EH (cell line): ENCODE data around the gene CBL.
"Not testable (repeated sequence)": the region's sequence is repeated elsewhere in the genome, so short reads cannot be mapped to it uniquely, and the experiment has no call there.

Source experiments
- DNase-seq: peaks from one replicate; pipeline ENCODE4 v3.0.0-alpha.2; 2015; ENCODE audit warnings: low read depth

Gene CBL

GRCh38 chr11:119205574-119206510 lies at the start of gene CBL:
CBL (plus strand) TSS chr11:119206339; CDS start chr11:119206418, 79 bp downstream.
- peak; percentile 90 for DNase-seq

DNA sequence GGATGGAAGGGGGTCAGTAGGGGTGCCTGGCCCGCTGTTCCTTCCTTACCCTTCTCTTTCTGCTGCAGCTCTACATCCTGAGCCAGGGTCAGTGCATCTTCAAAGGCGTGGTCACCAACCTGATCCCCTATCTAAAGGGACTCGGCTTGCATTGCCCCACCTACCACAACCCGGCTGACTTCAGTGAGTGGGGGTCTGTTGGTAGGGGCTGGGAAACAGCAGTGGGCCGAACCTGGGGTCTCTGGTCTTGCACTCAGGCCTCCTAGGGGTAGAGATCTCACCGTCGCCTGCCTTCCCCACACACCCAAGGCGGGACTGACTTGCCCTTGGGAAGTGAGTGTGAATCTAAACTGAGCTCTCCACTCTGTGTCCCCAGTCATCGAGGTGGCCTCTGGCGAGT lies 49.6 kb upstream of the CBL start:
- no peak for DNase-seq

GRCh38 chr11:119157063-119157462 lies 49.1 kb upstream of the CBL start:
- DNase-seq, result no peak

- DNase-seq, result no peak
Measured at GRCh38 chr11:119158467-119158866, 47.7 kb upstream of the CBL start.

- no peak for DNase-seq
Measured at GRCh38 chr11:119160151-119160550, 46.0 kb upstream of the CBL start.

DNA sequence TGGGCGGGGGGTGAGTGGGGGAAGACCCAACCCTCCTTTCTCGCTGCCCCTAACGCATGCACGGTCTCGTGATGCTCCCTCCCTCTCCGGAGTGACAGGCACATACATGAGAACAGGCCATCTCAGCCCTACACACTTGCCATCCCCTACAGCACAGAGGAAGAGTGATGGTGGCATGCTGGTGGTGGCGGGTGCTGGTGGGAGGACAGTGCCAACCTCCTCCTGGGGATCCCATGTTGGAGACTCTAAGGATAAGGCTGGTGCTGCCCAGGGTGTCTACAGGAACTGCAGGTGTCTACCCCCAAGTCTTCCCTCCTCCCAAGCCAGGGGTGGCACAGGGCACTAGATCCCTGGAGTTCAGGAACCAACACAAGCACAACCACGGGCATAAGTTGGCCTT lies 44.3 kb upstream of the CBL start:
- DNase-seq, result no peak

- DNase-seq, result peak; percentile 75
Measured at GRCh38 chr11:119166368-119167076, 39.6 kb upstream of the CBL start.

DNA sequence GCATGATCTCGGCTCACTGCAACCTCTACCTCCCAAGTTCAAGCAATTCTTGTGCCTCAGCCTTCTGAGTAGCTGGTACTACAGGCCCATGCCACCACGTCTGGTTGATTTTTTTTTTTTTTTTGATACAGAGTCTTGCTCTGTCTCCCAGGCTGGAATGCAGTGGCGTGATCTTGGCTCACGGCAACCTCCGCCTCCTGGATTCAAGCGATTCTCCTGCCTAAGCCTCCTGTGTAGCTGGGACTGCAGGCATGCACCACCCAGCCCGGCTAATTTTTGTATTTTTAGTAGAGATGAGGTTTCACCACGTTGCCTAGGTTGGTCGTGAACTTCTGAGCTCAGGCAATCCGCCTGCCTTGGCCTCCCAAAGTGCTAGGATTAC lies 39.1 kb upstream of the CBL start:
- not testable (repeated sequence) for DNase-seq

DNA sequence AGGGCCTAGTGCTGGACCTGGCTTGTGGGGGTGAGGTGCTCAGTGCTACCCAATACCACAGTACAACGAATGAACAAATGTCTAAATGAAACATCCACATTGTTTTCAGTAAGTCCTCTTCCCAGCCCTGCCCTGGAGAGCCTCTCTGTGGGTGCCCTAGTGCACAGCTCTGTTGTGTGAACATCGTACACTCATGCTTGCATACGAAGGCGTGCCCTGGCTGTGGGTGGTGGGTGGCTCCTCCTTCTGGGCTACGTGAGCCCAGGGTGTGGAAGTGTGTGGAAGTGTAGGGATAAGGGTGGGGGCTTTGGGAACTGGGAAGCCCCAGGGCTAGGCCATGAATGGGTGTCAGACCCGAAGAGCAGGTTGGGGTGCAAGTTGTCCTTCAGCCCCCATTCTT lies 38.2 kb upstream of the CBL start:
- no peak for DNase-seq

- peak; percentile 86 for DNase-seq
Measured at GRCh38 chr11:119168471-119169281, 37.5 kb upstream of the CBL start, which contains the start of gene NLRX1. NLRX1 (plus strand) TSS chr11:119168725; CDS start chr11:119171404, 2,679 bp downstream.

DNA sequence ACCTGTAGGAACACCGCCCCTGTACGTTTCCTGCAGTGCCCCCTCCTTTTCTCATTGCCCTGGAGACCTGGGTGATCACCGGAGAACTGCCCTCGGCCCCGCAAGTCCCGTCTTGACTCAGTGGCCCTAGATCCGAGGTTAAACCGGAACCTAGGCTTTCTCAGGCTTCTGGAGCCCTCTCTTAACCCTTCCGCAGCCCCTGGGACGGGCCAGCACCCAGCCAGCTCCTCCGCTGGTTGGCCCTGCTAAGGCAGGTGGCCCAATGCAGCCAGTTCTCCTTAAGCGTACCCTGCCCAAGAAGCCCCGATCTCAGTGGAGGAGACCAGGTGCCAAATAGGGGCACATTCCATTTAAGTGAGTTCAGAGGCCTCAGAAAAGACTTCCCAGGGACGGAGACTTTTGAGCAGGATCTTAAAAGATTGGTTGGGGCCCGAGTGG lies 36.8 kb upstream of the CBL start:
- DNase-seq, result peak; percentile 65

DNA sequence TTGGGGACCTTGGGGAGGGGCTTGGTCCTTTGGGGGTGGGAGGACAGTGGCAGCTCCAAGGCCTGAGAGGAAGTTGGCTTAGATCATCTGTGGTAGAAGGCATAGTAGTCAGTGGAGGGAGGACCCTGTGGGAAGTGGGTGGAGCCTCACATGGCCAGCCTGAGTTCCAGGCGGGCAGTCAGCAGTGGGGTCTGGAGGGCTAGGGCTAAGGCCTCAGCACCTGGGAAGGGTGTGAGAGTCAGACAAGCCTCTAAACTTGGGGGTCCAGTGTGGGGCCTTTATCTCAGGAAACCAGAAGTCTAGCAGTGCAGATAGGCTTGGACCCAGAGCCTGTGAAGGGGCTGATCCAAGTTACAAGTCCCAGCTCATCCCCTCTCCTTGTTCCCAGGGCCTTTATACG lies 33.6 kb upstream of the CBL start:
- DNase-seq, result peak; percentile 36

DNA sequence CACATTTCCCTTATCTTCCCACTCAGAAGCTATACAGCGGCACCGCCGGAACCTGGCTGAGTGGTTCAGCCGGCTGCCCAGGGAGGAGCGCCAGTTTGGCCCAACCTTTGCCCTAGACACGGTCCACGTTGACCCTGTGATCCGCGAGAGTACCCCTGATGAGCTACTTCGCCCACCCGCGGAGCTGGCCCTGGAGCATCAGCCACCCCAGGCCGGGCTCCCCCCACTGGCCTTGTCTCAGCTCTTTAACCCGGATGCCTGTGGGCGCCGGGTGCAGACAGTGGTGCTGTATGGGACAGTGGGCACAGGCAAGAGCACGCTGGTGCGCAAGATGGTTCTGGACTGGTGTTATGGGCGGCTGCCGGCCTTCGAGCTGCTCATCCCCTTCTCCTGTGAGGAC lies 32.7 kb upstream of the CBL start:
- DNase-seq, result no peak

GRCh38 chr11:119175493-119176077 lies 30.6 kb upstream of the CBL start:
- peak; percentile 48 for DNase-seq

DNA sequence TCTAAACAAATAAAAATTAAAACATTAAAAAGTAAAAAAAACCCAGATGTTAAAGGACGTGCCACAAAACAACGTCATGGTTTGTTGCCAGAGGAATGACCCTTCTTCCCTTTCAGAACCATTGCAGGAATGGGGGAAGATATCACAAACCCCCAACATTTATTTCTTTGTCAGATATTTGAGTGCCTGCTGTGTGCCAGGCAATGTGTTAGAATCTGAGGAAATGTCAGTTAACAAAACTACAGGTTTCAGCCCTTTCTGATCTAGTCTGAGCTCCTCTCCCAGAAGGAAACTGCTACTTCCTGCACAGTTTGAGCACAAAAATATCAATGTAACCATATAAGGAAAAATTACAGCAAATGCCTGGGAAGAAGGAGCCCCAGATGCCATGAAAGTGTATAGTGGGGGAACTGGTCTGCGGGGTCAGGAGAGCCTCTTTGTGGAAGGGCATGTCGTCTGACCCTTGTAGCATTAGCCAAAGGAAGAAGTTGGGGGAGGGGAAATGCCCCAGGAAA lies 27.9 kb upstream of the CBL start:
- peak; percentile 48 for DNase-seq

DNA sequence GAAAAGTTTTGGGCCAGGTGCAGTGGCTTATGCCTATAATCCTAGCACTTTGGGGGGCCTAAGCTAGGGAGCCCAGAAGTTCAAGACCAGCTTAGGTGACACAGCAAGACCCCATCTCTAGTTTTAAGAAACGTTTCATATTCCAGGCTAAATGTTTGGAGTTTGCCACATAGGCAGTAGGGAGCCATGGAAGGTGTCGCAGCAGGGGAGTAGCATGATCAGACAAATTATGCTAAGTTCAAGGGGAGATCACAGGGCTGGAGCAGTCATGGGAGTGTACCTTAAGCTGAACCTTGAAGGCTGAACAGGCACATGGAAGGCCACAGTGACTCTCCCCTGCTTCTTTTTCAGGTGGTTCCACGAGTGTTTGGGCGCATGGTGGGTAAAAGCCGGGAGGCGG lies 26.8 kb upstream of the CBL start:
- DNase-seq, result no peak

DNA sequence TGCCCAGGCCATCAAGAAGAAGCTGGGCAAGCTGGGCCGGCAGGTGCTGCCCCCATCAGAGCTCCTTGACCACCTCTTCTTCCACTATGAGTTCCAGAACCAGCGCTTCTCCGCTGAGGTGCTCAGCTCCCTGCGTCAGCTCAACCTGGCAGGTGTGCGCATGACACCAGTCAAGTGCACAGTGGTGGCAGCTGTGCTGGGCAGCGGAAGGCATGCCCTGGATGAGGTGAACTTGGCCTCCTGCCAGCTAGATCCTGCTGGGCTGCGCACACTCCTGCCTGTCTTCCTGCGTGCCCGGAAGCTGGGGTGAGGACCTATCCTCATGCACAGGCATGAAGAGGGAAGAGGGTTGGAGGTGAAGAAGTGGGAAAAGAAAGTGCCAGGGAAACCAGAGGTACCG lies 26.2 kb upstream of the CBL start:
- no peak for DNase-seq

GRCh38 chr11:119180729-119181676 lies 25.1 kb upstream of the CBL start:
- DNase-seq, result no peak

DNA sequence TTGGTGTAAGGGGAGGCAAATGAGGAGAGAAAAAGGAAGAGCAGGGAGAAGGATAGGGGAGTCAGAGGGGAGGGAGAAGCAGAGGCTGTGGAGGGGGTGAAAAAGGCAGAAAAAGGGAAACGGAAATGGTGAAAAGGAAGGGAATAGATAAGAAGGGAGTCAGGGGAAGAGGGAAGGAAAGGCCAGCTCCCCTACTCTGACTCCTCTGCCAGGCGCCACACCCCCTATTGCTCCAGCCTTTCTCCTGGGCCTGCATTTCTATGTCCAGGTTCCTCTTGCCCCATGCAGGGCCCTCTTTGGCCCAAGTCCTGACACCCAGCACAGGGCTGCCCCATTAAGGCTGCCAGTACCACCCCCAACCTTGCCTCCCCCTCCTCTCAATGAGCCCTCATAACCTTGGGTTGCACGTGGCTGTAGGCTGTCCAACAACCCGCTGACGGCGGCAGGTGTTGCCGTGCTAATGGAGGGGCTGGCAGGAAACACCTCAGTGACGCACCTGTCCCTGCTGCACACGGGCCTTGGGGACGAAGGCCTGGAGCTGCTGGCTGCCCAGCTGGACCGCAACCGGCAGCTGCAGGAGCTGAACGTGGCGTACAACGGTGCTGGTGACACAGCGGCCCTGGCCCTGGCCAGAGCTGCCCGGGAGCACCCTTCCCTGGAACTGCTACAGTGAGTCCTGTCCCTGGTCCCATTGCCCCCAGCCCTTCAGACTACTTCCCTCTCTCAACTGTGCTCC lies 24.3 kb upstream of the CBL start:
- DNase-seq, result no peak

DNA sequence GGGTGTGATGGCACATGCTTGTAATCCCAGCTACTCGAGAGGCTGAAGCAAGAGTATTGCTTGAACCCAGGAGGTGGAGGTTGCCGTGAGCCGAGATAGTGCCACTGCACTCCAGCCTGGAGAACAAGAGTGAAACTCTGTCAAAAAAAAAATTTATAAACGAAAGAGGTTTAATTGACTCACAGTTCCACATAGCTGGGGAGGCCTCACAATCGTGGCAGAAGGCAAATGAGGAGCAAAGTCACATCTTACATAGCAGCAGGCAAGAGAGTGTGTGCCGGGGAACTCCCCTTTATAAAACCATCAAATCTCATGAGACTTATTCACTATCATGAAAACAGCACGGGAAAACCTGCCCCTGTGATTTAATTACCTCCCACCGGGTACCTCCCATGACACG lies 21.7 kb upstream of the CBL start:
- DNase-seq, result not testable (repeated sequence)
